ENCODE measurements around the gene ECE1.
"Not testable (repeated sequence)": the region's sequence is repeated elsewhere in the genome, so short reads cannot be mapped to it uniquely, and the experiment has no call there.

Gene ECE1

DNA sequence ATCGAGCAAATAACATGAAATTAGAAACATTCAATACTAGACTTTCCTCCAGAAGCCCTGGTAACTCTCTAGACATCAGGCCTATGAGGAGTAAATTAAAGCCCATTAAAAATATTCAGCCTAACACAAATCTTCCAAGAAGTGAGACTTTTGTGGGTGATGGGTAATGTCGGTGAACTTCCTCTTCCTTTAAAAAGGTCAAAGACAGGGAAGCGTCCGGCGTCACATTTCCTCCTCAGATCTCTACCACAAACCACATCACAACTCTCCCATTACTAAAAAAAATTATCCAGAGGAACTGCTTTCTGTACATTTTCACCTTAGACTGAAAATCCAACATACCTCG is 115.0 kb downstream of the ECE1 start:
- no peak for DNase-seq

- no peak for DNase-seq
Observed at GRCh38 chr1:21174654-21175323, 115.5 kb downstream of the ECE1 start.

DNA sequence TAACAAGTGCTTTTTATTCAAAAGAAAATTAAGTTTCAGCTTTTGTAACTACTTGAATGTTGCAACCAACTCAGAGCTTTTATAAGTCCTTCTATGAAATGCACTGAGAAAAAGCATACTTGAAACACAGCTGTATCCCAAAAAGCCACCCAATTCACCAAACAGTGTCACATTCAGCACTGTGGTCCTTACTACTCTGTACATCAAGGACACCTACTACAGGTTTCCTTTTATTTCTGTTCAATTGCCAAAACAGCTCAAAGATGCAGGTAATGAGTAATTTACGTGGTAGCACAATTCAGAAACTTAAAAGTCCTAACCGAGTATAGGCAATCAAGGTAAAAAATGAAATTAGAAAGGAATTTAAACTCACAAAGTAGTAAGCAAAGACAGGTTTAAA is 116.0 kb downstream of the ECE1 start:
- no peak for DNase-seq

DNA sequence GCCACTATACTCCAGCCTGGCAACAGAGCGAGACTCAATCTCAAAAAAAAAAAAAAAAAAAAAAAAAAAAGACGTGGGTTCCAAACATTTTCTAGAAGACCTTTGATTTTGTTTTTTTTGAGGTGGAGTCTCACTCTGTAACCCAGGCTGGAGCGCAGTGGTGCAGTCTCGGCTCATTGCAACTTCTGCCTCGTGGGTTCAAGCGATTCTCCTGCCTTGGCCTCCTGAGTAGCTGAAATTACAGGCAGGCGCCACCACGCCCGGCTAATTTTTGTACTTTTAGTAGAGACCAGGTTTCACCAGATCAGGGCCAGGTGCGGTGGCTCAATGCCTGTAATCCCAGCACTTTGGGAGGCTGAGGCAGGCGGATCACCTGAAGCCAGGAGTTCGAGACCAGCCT is 117.2 kb downstream of the ECE1 start:
- DNase-seq = not testable (repeated sequence)

- not testable (repeated sequence) for DNase-seq
Observed at GRCh38 chr1:21170837-21171236, 119.4 kb downstream of the ECE1 start.

GRCh38 chr1:21168444-21168843 is 121.8 kb downstream of the ECE1 start:
- no peak for DNase-seq

Data from 8988T (cell line).